Bone marrow (tissue), 2 donors: Measurements from ENCODE around the gene ZNF554.
"Not testable (repeated sequence)": the region's sequence is repeated elsewhere in the genome, so short reads cannot be mapped to it uniquely, and the experiment has no call there.

Source experiments
- DNase-seq, 2 donors: peaks; one replicate each; lab custom pipeline; 2025; lab: John Stamatoyannopoulos, UW

Gene ZNF554

DNA sequence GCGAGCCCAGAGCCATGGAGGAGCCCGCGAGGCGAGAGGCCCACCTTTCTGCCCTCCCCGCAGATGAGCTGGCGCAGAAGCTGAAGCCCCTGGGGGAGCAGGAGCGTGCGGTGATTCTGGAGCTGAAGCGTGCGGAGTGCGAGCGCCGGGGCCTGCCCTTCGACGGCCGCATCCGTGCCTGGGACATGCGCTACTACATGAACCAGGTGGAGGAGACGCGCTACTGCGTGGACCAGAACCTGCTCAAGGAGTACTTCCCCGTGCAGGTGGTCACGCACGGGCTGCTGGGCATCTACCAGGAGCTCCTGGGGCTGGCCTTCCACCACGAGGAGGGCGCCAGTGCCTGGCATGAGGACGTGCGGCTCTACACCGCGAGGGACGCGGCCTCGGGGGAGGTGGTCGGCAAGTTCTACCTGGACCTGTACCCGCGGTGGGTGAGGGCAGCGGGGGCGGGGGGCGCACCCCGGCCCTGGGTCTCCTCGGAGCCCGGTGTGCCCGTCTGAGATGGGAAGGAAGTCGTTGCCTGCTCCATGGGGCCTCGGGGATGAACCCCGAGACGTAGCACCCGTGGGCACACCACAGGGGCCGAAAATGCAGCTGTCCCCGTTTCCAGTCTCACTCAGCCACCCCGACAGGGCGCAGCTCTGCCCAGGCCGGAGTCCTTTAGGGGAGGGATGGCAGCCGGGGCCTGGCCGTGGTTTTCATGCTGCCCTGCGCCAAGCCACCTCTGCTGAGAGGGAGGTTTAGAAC is 12.1 kb upstream of the ZNF554 start:
- no peak for DNase-seq

DNA sequence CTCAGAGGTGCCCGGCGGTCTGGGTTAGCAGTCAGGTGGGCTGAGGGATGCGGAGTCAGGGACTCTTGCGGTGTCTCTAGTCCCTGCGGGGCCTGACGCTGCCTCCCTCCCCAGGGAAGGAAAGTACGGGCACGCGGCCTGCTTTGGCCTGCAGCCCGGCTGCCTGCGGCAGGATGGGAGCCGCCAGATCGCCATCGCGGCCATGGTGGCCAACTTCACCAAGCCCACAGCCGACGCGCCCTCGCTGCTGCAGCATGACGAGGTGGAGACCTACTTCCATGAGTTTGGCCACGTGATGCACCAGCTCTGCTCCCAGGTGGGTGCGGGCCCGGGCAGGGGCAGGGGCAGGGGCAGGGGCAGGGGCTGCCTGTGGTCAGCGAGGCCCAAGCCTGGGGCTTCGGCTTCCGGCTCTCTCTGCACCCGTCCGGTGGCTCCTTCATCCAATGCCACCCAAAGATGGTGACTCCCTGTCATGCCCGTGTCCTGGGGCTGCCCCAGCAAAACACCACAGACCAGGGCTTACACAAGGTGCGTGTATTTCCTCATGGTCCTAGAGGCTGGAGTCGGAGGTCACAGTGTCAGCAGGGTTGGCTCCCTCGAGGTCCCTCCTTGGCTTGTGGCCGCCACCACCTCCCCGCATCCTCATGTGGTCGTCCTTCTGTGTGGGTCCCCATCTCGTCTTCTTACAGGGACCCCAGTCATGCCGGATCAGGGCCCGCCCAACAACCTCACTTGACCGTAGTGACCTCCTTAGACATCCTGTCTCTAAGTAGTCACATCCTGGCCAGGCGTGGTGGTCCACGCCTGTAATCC is 11.3 kb upstream of the ZNF554 start:
- no peak for DNase-seq

DNA sequence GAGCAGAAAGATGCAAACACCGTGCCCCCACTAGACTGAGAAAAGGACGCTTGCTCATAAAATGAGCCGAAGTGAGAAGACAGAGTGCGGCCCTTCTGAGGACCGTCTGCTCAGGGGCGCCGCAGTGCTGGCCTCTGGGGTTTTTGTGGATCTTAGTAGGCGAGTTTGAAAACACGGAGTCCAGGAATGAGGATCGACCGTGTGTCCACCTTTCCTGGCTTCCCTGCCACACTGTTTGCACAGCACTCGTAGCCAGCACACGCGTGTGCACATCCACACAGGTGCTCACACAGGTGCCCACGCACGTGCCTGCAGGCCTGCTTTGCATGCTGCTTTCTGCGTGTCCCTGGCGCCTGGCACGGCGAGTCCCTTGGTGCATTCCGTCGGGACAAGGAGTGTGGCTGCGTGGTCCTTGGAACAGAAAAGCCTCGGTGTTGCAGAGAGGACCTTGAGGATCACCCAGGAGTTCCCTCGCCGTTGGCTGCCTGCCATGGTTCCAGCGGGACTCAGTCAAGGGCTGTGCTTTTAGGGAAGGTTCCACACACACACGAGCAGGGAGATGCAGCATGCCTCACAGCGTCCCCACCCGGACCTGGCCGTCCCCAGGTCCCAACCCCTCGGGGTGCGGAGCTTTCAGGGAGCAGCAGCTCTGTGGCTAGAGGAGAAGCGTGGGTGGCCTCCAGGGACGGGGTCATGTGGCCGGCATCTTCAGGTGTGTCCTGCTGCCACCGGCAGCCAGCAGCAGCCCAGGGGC is 10.1 kb upstream of the ZNF554 start:
- DNase-seq = no peak

DNA sequence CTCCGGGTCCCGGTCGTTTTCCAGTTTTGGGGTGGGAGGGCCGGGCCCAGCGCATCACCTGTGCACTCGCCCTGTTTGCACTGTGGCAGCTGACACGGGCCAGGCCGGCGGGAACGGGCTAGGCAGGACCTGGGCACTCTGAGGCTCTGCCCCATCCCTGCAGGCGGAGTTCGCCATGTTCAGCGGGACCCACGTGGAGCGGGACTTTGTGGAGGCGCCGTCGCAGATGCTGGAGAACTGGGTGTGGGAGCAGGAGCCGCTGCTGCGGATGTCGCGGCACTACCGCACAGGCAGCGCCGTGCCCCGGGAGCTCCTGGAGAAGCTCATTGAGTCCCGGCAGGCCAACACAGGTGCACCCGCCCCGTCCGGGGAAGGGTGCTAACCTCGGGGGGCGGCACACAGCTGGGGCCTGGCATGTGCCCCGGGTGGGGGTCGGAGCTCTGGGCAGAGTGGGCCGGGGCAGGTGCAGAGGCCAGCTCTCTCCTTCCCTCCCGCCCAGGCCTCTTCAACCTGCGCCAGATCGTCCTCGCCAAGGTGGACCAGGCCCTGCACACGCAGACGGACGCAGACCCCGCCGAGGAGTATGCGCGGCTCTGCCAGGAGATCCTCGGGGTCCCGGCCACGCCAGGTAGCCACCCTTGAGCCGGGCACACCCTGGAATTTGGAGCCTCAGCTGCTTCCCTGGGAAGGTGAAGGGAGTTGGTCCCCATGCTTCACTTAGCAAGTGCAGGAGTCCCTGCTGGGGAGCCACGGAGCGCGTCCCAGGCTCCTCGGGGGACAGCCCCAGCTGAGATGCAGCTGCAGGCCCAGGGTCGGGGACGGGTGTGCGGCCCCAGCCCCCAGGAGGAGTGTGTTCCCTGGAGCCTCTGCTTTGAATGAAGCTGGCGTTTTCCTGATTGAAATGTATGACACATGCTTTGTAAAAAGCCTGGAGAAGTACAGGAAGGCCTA is 9.3 kb upstream of the ZNF554 start:
- no peak for DNase-seq

DNA sequence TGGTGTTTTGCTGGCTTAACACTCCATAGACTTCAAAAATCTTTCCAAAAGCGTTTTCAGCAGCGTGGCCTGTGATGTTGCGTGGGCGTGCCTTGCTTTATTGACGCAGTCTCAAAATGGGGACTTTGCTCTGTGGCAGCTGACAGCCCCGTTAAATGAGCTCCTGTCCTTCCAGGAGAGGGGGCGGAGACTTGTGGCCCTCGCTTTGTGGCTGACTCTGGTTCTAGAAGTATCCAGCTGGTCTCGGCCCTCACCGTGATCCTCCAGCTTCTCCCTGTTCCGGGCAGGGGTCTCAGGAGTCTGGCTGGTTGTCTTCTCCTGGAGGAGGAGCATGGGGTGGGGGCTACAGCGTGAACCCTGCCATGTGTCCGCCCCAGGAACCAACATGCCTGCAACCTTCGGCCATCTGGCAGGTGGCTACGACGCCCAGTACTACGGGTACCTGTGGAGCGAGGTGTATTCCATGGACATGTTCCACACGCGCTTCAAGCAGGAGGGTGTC is 8.4 kb upstream of the ZNF554 start:
- no peak for DNase-seq

DNA sequence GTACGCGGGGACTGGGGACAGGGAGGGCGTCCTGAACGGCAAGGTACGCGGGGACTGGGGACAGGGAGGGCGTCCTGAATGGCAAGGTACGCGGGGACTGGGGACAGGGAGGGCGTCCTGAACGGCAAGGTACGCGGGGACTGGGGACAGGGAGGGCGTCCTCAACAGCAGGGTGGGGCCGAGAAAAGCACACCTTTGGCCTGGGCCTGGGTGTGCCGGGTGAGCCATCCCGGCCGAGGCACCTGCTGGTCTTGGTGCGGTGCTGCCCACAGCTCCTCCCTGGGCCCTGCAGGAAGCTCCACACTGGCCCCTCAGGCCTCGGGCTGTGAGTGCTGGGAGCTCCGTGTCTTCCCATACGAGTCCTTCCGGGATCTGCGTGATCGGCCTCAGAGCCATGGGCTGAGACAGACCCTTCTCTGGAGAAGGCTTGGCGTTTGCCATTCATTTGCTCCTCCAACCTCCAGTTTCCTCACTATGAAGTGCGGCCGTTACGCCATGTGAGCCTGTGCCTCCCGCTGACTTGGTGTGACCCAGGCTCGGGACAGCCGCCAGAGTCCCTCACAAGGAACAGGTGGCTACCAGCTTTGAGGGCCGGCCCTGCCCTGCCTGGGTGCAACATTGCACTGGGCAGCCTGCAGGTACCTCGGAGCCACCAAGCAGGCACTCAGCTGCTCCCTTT is 7.8 kb upstream of the ZNF554 start:
- no peak for DNase-seq

DNA sequence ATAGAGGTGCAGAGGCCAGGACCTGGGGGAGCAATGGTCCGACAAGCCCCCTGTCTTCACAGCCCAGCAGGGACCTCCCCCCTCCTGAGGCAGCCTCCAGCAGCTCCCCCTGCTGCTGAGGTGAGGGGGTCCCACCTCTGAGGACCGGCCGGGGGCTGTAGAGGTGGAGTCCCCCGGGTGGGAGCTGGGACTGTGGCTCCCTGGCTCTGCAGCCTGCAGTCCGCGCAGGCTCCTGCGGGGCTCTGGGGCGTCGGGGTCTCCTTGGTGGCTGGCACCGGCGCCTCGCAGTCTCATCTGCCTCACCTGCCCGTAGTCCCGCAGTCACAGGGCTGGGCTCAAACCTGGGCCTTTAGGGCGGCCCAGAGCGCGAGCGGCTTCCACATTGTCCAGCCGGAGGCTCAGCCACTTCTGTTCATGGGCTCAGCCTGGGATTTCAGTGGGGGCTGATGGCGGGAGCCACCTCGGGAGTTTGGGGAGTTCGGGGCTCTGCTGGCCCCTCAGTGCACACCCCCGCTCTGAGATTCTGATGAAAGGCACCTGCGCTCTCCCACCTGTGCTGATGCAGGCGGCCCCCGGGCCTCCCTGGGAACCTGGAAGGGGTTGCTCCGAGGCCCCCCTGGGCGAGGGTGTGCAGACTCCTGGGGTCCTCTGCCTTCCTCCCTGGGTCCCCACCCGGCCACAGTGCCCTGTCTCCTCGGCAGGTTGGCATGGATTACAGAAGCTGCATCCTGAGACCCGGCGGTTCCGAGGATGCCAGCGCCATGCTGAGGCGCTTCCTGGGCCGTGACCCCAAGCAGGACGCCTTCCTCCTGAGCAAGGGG is 7.0 kb upstream of the ZNF554 start:
- no peak for DNase-seq

DNA sequence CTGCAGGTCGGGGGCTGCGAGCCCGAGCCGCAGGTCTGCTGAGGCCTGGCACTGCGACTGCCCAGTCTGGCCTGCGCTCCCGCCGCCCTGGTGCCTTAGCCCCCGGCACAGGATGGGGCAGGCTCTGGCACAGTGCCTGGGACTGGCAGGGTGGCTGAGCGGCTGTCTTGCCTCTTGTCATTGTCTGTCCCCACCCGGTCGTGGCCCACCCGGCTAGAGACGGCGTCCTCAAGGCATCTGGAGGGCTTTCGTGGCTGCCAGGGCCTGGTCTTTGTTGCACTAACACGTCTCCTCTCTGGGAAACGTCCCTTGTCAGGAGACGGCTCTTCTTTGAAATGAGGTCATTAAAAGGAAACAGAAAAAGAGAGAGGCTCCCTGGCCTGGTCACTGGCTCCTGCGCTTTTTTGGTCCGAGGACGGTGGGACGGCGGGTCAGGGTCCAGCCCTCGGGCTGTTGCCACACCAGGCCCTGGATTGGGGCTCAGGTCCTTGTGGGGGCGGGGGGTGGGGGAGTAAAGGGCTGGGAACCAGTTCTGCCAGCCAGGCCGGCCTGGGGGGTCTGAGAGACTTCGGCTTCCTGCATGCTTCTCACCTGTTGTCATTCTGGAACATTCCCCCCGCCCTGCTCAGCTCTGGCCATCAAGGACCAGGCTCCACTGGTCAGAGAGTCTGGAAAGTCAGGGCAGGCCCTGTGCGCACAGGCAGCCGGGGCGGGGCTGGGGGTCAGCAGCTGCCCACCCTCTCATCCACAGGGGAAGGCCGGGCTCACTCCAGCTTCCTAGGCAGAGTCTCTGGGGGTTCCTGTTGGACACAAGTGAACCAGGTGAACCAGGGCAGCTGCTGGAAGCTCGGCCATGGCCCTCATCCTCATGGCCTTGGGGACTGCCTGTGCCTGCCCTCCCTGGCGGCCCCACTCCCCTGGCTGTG is 6.2 kb upstream of the ZNF554 start:
- no peak for DNase-seq

DNA sequence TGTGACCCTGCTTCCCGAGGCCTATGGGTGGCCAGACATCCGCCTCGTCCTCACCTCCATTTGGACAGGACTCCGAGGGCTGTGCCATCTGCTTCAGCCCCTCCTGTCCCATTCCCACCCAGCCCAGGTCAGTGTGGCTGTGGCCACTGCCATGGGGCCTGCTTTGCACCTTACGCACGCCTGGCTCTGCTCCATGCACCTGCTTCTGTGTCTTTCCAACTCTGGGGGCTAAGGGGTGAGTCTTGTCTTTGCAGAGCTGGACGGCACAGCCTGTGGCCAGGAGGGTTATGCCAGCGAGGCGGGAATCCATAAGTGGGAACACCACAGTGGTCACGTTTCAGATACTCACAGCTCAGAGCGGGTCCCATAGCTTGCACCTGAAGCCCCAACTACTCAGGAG is 5.2 kb upstream of the ZNF554 start:
- no peak for DNase-seq

DNA sequence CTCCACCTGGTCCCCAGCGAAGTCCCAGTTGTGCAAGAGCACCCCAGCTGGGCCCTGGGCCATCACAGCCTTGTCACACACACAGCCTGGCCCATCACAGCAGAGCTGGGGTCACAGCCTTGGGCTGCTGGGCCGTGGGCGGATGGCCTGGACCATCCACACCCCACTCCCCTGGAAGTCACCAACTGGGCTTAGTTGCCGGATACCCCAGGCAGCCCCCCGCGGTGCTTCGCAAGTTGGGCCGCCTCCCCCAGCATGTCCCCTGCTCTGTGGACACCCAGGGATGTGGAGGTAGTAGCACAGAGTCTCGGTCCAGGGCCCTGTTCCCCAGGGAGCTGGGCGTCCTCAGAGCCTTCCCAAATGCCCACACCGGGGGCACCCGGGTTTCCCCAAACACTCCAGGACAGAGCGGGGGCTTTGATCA is 4.5 kb upstream of the ZNF554 start:
- DNase-seq = no peak

DNA sequence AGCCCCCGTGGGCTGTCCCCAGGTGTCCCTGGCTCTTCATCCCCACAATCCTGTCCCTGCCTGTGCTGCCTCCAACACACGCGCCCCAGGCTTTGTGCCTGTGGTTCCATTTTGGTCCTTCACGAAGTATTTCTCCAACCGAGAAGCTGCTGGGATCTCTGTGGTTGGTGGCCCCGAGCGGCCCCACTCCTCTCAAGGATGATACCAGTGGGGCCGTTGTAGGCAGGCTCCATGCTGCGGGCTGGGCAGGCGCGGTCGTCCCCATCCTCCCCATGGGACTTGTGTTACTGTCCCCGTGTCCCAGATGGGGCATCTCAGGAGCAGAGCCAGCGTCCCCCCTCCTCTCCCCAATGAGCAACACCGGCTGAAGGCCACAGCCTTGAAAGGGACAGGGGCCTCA is 3.7 kb upstream of the ZNF554 start:
- DNase-seq = no peak

DNA sequence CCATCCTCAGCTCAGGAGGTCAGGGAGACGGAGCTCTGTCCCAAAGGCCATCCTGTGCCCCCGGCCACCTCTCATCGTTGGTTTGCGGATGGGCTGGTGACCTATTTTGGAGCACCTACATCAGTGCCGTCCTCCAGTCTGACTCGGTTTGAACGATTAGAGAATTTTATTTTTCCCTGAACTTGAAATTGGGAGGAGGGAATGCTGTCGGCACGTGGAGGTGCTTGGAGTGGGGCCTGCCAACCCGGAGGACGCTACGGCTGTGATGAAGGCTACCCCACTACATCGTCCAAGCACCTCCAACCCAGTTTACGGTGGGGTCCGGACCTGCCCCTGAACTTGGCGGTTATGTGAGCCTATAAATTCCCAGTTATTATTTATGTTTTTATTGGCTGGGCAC is 3.0 kb upstream of the ZNF554 start:
- no peak for DNase-seq

DNA sequence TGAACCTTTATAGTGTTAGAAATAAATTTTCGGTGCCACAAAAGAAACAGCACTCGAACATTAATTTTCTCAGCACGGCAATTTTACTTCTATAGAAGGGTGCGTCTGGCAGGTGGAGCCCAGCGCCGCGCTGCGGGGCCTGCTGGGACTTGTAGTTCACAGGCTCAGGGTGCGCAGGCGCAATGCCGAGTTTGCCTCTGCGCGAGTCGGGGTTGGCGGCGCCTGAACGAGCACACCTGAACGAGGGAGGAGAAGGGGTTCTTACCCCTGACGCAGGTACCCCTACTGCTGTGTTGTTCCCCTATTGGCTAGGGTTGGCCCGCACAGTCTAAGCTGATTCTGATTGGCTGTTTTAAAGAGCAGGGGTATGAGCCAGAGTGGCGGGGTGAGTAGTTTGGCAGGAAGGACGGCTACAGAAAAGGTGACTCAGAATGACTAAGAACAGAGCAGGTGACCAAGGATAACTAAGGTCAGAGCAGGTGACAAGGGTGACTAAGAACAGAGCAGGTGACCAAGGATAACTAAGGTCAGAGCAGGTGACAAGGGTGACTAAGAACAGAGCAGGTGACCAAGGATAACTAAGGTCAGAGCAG is 2.3 kb upstream of the ZNF554 start:
- DNase-seq = not testable (repeated sequence)

DNA sequence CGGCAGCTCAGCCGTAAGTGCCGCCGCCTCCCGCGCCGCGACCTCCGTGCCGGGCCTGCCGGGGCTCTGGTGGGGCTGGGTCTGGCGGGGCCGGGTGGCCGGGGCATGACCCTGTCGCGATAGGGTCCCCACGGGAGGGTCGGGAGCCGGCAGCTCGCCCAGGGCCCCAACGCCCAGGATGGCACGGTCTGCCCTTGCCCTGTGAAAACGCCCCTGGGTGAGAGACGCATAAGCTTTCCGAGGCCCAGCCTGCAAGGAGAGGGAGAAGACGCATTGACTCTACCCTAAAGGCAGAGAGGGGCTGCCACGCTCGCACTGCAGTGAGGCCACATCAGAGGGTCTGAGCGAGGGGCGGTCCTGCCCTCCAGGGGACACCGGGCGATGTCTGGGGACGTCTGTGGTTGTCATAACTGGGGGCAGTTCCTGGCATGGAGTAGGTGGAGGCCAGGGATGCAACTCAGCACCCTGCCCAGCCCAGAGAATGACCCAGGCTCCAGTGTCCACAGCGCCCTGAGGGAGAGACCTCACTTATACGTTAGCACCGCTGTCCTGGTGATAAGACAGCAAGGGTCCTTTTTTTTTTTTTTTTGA is 539 bp downstream of the ZNF554 start:
- no peak for DNase-seq

DNA sequence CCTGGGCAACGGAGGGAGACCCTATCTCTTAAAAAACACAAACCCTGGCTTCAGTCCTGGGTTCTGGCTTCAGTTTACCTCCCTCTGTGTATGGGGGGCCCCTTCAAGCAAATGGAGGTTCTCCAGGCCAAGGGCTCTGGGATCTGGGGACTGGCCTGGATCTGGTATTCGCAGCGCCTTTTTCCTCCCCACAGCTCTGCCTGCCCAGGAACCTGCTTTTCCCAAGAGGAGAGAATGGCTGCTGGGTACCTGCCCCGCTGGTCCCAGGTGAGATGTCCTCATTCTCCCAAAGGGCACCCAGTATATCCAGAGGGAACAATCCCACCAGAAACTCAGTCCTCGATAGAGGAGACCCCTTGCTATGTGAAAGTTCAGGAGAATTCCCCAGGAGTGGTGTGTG is 3.2 kb downstream of the ZNF554 start:
- no peak for DNase-seq

DNA sequence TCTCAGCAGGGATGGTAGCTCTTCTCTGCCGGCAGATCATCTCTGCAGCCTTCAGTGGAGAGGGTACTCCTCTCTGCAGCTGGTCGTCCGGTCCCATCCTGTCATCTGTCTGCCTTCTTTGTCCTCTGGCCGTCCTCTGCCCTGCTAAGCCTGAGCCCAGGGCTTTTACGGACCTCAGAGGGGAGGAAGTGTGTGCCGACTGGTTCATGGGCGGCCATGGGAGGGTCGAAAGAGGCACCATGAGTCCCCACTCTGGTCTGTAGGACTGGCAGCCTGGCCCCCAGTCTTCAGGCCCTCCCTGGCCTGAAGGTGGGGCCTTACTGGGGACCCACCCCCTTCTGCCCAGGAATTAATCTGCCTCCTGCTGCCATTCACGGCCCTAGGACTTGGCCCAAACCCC is 4.0 kb downstream of the ZNF554 start:
- no peak for DNase-seq

DNA sequence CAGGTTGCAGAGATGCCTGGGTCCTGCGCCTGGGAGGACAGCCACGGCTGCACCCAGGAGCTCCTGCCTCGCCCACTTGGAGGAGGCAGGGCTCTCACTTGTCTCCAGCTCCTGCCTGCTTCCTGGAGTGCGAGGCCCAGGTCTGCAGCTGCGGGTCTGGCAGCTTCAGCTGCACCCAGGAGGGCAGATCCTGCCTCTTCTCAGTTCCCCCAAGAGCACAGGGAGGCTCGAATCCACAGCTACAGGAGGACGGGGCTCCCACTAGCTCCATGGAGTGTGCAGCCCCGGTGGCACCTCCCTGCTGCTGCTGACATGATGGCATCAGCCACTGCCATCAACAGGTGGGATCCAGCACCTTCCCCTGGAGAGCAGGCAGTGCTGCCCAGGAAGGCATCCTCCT is 4.5 kb downstream of the ZNF554 start:
- no peak for DNase-seq

DNA sequence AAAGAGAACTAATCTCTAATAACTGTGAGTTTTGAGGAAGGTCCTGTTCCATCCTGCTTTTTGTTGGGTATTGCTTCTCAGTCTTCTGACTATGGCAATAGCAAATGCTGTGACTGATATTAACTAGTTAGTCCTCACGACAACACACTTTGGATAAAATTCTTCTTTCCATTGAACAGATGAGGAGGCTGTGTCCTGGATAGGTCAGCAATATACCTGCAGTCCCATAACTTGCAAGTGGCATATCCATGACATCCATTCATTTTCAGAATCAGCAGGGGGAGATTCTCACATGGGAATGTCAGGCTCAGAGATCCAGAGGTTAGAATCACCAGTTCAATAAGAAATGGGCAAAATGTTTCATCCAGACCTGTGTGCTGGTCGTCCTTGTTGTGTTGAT is 7.4 kb downstream of the ZNF554 start:
- no peak for DNase-seq
